HEK293 (cell line): Measurements from ENCODE around the gene SLC4A1AP.

Experiments
- SP7 ChIP-seq: fragments of 450-650 bp; formaldehyde crosslinking; IDR thresholded peaks from 2 replicates; pipeline ENCODE4 v1.5.1; 2016; ENCODE audit warnings: missing biosample characterization, missing genetic modification characterization
- ZNF24 ChIP-seq: fragments of 450-650 bp; formaldehyde crosslinking; IDR thresholded peaks from 2 replicates; pipeline ENCODE4 v1.5.1; 2016; ENCODE audit warnings: missing biosample characterization, missing genetic modification characterization

GRCh38 chr2:27697660-27698059, 34.0 kb downstream of the SLC4A1AP start:
- TF ChIP-seq SP7 (tag by site-specific recombination) = no peak
- no peak for TF ChIP-seq ZNF24 (tag by site-specific recombination)
